Neural cell (in vitro differentiated cells): ENCODE data around the gene ZDHHC18.

Experiments used
- CTCF ChIP-seq: fragments of 450-650 bp; IDR thresholded peaks from 2 replicates; pipeline ENCODE4 v1.5.1; 2014; ENCODE audit warnings: antibody characterized with exemption, mild to moderate bottlenecking, moderate library complexity; ENCODE audit not compliant: poor library complexity, severe bottlenecking
- EP300 ChIP-seq: fragments of 450-650 bp; conservative IDR thresholded peaks from 2 replicates; pipeline ENCODE4 v1.6.1; 2014; ENCODE audit warnings: antibody characterized with exemption, mild to moderate bottlenecking, moderate library complexity; ENCODE audit not compliant: poor library complexity, severe bottlenecking
- EZH2 ChIP-seq: fragments of 200-600, 300-800 bp; shearing (Covaris generic), sonication (generic); IDR thresholded peaks from 2 replicates; pipeline ENCODE4 v1.6.1; 2014; ENCODE audit warnings: antibody characterized with exemption, low read length, borderline replicate concordance, mild to moderate bottlenecking; ENCODE audit not compliant: insufficient read depth, poor library complexity, severe bottlenecking
- RAD21 ChIP-seq: fragments of 450-650 bp; conservative IDR thresholded peaks from 2 replicates; pipeline ENCODE4 v1.6.1; 2014; ENCODE audit warnings: antibody characterized with exemption, mild to moderate bottlenecking, moderate library complexity
- SMC3 ChIP-seq: fragments of 450-650 bp; conservative IDR thresholded peaks from 2 replicates; pipeline ENCODE4 v1.6.1; 2014; ENCODE audit warnings: antibody characterized with exemption, mild to moderate bottlenecking, moderate library complexity; ENCODE audit not compliant: poor library complexity

GRCh38 chr1:26854906-26855305 is 28.4 kb downstream of the ZDHHC18 start:
- TF ChIP-seq SMC3 = no peak
- TF ChIP-seq CTCF = no peak
- no peak for TF ChIP-seq RAD21
- no peak for TF ChIP-seq EP300
- no peak for TF ChIP-seq EZH2
